Fibroblast of villous mesenchyme (primary cell): Measurements from ENCODE around the gene ZBED2. TPM values are rescaled to one million over a fixed set of nuclear protein-coding genes. Genes with fewer than 3 reads are reported as not detected.

ENCODE experiments used
- DNase-seq: peaks from one replicate; pipeline ENCODE4 v3.0.0-alpha.2; 2010; ENCODE audit warnings: low read depth
- H3K4me3 ChIP-seq: 2 replicates; pipeline ENCODE4 v1.5.1; 2011; ENCODE audit warnings: low read depth, mild to moderate bottlenecking, low read length
- total RNA-seq: library from RNA; depleted of rRNA; stranded (reverse); fragments of >200 nt; gene quantifications from 2 replicates; pipeline ENCODE4 v1.2.3, GENCODE V29; 2012
- TF ChIP-seq, protein P1 (sequence below): IDR thresholded peaks from 2 replicates; pipeline ENCODE4 v1.5.1; 2012; ENCODE audit warnings: low read depth, mild to moderate bottlenecking, low read length; ENCODE audit not compliant: insufficient read depth

The ZBED2 gene
- total RNA-seq, 1 donor: not detected

DNA sequence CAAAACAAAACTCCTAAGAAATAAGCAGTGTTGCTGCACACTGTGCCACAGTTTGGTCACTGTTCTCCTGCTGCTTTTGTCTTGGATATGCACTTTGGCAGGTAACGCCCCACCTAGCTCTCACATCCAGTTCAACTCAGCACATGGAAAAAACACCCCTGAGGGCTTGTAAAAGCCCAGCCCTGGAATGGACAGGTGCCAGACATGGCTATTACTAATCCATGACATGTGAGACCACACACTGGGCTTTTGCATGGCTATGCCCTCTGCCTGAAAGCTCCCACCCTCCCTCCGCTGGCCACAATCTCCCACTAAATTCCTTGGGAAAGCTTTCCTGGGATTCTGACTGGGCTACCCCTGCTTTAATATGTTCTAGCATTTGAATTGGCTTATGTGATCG is 24.7 kb upstream of the ZBED2 start:
- TF ChIP-seq, protein P1, sequence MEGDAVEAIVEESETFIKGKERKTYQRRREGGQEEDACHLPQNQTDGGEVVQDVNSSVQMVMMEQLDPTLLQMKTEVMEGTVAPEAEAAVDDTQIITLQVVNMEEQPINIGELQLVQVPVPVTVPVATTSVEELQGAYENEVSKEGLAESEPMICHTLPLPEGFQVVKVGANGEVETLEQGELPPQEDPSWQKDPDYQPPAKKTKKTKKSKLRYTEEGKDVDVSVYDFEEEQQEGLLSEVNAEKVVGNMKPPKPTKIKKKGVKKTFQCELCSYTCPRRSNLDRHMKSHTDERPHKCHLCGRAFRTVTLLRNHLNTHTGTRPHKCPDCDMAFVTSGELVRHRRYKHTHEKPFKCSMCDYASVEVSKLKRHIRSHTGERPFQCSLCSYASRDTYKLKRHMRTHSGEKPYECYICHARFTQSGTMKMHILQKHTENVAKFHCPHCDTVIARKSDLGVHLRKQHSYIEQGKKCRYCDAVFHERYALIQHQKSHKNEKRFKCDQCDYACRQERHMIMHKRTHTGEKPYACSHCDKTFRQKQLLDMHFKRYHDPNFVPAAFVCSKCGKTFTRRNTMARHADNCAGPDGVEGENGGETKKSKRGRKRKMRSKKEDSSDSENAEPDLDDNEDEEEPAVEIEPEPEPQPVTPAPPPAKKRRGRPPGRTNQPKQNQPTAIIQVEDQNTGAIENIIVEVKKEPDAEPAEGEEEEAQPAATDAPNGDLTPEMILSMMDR: no peak
- DNase-seq: no peak
- H3K4me3 ChIP-seq: no peak overlapping the region

GRCh38 chr3:111618945-111619344 is 23.8 kb upstream of the ZBED2 start:
- TF ChIP-seq, protein P1: no peak
- H3K4me3 ChIP-seq: no peak overlapping the region
- DNase-seq: no peak

DNA sequence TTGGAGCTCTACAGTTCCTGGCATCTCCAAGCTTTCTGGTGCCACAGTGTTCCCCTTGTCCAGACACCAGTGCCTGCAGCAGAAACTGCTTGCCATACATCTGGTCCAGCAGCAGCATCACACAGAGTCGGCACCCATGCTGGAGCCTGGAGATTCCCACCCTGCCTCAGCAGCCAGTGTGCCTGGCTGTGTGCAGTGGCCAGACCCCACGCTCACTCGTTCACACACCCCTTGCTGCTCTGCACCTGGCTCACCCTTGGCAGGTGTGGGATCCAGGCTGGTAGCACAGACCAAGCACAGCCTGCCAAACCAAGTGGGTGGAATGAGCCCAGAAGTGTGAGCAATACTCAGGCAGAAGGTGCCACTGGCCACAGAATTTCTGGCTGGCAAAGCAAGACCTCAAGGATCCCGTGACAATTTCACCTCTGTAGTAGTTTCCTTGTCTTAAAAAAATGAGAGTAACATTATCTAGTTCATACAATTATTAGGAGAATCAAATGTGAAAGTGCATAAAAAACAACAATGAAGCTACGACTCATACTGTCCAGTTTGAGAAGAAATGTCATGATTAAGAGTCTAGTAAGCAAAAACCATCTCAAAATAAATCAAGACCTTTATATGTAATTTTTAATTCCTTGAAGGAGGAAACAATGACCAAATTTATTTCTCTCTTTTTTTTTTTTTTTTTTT is 22.9 kb upstream of the ZBED2 start:
- no peak for DNase-seq
- H3K4me3 ChIP-seq: no peak overlapping the region
- TF ChIP-seq, protein P1: no peak

GRCh38 chr3:111617406-111617805 is 22.3 kb upstream of the ZBED2 start:
- no peak for DNase-seq
- TF ChIP-seq, protein P1: no peak
- H3K4me3 ChIP-seq: no peak overlapping the region

- TF ChIP-seq, protein P1: no peak
- DNase-seq: no peak
Measured at GRCh38 chr3:111616417-111617105, 21.4 kb upstream of the ZBED2 start.

GRCh38 chr3:111615880-111616279 is 20.7 kb upstream of the ZBED2 start:
- TF ChIP-seq, protein P1: no peak
- H3K4me3 ChIP-seq: no peak overlapping the region
- no peak for DNase-seq

More at GRCh38 chr3:111616417-111617105, 21.4 kb upstream of the ZBED2 start:
- no peak overlapping the region for H3K4me3 ChIP-seq
